AG10803 (cell line): ENCODE data around the gene RPS14.

Source experiments
- DNase-seq: peaks from one replicate; pipeline ENCODE4 v3.0.0; 2010; ENCODE audit warnings: low read depth
- H3K4me3 ChIP-seq: 2 replicates; pipeline ENCODE4 v1.5.1; 2011; ENCODE audit warnings: mild to moderate bottlenecking, low read length, control low read depth
- TF ChIP-seq, protein P1 (sequence below): conservative IDR thresholded peaks from 2 replicates; pipeline ENCODE4 v1.5.1; 2011; ENCODE audit warnings: mild to moderate bottlenecking, low read length, control low read depth, inconsistent platforms

The RPS14 gene

GRCh38 chr5:150402229-150402773 lies 47.2 kb downstream of the RPS14 start:
- TF ChIP-seq, protein P1, sequence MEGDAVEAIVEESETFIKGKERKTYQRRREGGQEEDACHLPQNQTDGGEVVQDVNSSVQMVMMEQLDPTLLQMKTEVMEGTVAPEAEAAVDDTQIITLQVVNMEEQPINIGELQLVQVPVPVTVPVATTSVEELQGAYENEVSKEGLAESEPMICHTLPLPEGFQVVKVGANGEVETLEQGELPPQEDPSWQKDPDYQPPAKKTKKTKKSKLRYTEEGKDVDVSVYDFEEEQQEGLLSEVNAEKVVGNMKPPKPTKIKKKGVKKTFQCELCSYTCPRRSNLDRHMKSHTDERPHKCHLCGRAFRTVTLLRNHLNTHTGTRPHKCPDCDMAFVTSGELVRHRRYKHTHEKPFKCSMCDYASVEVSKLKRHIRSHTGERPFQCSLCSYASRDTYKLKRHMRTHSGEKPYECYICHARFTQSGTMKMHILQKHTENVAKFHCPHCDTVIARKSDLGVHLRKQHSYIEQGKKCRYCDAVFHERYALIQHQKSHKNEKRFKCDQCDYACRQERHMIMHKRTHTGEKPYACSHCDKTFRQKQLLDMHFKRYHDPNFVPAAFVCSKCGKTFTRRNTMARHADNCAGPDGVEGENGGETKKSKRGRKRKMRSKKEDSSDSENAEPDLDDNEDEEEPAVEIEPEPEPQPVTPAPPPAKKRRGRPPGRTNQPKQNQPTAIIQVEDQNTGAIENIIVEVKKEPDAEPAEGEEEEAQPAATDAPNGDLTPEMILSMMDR = no peak

GRCh38 chr5:150401376-150402228 lies 47.9 kb downstream of the RPS14 start:
- no peak overlapping the region for H3K4me3 ChIP-seq
- TF ChIP-seq, protein P1 = no peak
- no peak for DNase-seq

More at GRCh38 chr5:150402229-150402773, 47.2 kb downstream of the RPS14 start:
- DNase-seq = no peak
- no peak overlapping the region for H3K4me3 ChIP-seq

GRCh38 chr5:150401076-150401375 lies 48.5 kb downstream of the RPS14 start:
- no peak for DNase-seq
- TF ChIP-seq, protein P1 = no peak
- no peak overlapping the region for H3K4me3 ChIP-seq

DNA sequence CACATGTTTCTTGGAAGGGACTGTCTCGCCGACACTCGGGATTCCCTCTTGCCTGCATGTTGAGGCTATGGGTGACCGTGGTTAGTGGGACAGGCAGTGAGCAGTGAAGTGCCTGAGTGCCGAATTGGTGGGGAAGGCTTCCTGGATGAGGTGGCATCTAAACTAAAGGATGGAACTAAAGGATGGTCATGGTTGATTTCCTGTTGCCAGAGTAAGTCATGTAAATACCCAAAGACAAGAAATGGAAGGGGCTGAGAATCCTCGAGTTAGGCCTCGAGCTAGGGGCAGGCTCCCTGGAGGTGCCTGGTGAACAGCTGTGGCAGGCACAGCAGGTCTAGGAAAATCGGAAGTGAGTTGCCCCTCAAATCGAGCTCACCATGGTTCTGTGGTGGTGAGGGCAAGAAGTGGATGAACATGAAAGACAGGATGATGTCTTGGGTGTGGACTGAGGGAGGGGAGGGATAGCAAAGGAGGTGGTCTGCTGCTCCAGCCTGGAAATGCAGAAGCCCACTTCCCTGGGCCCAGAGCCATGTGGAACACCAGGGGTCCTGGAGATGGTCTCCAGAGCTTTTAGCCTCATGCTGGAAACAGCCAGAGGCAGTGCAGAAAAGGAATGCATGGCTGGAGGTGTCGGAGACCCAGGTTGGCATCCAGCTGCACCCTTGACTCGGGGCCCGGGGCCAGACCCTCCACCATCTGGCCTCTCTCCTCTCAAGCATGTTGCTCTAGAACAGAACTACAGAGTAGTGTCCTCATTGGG lies 49.0 kb downstream of the RPS14 start:
- DNase-seq = no peak
- no peak overlapping the region for H3K4me3 ChIP-seq
- TF ChIP-seq, protein P1 = no peak

- H3K4me3 ChIP-seq = no peak overlapping the region
- TF ChIP-seq, protein P1 = no peak
- DNase-seq = peak; percentile 51
These were observed 49.9 kb downstream of the RPS14 start for GRCh38 chr5:150399524-150400211.

DNA sequence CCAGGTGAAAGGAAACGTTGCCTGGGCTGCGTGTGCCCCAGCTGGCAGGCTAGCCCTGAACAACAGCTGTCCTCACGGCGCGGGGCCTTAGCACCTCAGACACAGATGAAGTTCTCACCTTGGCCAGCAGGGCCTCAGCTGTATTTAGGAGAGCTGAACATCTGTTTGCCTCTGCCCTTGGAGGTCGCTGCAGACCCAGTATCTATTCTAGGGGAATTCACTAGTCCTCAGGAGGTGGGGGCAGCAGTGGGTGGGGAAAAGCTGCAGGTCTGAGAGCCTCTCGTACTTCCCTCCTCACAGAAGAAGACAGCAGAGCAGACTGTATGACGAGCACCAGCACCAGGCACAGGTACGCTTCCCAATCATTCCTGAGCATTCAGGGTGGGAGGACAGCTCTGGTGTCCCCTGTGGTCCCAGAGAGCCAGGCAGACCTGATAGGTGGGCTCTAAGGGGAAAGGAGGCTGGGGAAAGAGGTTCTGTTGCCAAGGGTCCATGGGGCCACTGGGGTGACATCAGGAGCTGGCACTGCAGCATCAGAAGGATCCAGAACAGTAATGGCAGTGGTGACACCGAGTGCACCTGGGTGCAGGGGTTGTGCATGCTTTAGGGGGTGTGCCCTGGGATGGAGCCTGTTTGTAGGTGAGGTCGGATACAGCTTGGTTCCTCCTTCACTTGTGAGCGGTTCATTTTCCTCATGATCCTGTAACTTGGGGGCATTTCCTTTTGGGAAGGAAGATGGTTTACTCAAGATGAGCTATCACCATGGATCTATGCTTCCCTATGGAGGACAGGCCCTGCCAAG lies 50.6 kb downstream of the RPS14 start:
- no peak overlapping the region for H3K4me3 ChIP-seq
- DNase-seq = no peak
- TF ChIP-seq, protein P1 = no peak; the same call in 1 of the 2 replicates
